Measurements from ENCODE around the gene GCLC. TPM values are rescaled to one million over a fixed set of nuclear protein-coding genes. Genes with fewer than 3 reads are reported as not detected.

The GCLC gene
- total and polyA plus RNA-seq, 8 donors = 9.3 to 176 (median 53.9) TPM

- Histone ChIP-seq H3K27ac (peak overlapping the region in 1 of 5 donors; percentile 15), H3K27me3 (no peaks in the 10 kb centered on the region)
Observed at GRCh38 chr6:53461041-53461656, 83.8 kb downstream of the GCLC start.

DNA sequence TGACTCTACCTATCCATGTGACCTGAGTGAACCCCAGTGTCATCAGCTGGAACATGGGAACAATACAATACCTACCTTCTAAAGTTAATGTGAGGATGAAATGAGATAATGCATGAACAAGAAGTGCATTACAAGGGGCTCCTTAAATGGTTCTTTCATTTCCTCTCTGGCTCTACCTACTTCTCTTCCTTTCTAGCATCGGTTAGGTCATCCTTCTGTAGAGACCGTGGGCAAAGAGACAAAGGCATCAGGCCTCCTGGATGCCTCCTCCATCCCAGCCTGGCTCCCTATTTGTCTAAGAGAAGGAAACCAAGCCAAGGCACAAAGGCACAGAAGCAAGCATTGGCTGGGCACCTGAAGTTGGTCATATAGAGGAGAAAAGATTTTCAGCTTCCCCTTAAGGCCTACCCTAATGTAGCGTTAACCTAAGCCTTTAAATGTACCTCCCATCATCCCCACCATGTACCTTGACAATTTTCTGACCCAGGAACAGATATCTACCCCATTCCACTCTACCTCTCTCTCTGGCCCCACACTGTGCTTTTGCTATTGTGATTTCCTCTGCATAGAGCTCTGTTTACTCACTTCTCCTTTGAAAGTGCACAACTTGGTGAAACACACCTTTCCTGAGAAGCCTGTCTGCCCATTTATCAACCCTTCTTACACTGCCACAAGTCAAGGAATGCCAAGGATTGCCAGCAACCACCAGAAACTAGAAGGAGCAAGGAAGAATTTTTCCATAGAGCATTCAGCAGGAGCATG, 86.6 kb downstream of the GCLC start:
- H3K27me3 ChIP-seq = no peaks in the 10 kb centered on the region
- H3K27ac ChIP-seq = no peak overlapping the region
- TF ChIP-seq, protein P1, sequence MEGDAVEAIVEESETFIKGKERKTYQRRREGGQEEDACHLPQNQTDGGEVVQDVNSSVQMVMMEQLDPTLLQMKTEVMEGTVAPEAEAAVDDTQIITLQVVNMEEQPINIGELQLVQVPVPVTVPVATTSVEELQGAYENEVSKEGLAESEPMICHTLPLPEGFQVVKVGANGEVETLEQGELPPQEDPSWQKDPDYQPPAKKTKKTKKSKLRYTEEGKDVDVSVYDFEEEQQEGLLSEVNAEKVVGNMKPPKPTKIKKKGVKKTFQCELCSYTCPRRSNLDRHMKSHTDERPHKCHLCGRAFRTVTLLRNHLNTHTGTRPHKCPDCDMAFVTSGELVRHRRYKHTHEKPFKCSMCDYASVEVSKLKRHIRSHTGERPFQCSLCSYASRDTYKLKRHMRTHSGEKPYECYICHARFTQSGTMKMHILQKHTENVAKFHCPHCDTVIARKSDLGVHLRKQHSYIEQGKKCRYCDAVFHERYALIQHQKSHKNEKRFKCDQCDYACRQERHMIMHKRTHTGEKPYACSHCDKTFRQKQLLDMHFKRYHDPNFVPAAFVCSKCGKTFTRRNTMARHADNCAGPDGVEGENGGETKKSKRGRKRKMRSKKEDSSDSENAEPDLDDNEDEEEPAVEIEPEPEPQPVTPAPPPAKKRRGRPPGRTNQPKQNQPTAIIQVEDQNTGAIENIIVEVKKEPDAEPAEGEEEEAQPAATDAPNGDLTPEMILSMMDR (IDR thresholded peaks at IDR 0.05) = no peak
- TF ChIP-seq POLR2AphosphoS5 (IDR thresholded peaks at IDR 0.05) (no peak), POLR2A (IDR thresholded peaks at IDR 0.05) (no peak), EP300 (IDR thresholded peaks at IDR 0.05) (no peak)
- no peak for DNase-seq
- H3K4me3 ChIP-seq = no peak overlapping the region
- H3K9me3 ChIP-seq = peaks cover 0 to 5% (median 0%) of the 10 kb centered on the region in 4 donors
- 70 to 90% (median 82%) methylated on average over 3 of the region's 3 CpGs for WGBS, 5 donors
- H3K36me3 ChIP-seq = no peaks in the 10 kb centered on the region
- intact Hi-C loops (cut with DNase I; ENCODE audit: low total_unique reads) = no loop called here
- H3K4me1 ChIP-seq = no peaks in the 10 kb centered on the region

More at GRCh38 chr6:53461041-53461656, 83.8 kb downstream of the GCLC start:
- no peak for DNase-seq
- no peak for TF ChIP-seq EP300 (IDR thresholded peaks at IDR 0.05)
- TF ChIP-seq, protein P1 (IDR thresholded peaks at IDR 0.05) = no peak
- no peak for TF ChIP-seq POLR2A (IDR thresholded peaks at IDR 0.05)
- no peak for TF ChIP-seq POLR2AphosphoS5 (IDR thresholded peaks at IDR 0.05)
- H3K9me3 ChIP-seq = no peaks in the 10 kb centered on the region
- no peaks in the 10 kb centered on the region for H3K4me1 ChIP-seq
- intact Hi-C loops (cut with DNase I; ENCODE audit: low total_unique reads) = no loop called here
- H3K36me3 ChIP-seq = no peaks in the 10 kb centered on the region
- H3K4me3 ChIP-seq = no peak overlapping the region
- 30 to 53% (median 50%) methylated on average over 1 of the region's 1 CpG for WGBS, 5 donors

GRCh38 chr6:53456809-53457208, 88.1 kb downstream of the GCLC start:
- no peaks in the 10 kb centered on the region for H3K4me1 ChIP-seq
- 59 to 81% (median 63%) methylated on average over 1 of the region's 1 CpG for WGBS, 5 donors
- peaks cover 0 to 5% (median 0%) of the 10 kb centered on the region in 4 donors for H3K9me3 ChIP-seq
- no peaks in the 10 kb centered on the region for H3K27me3 ChIP-seq
- H3K36me3 ChIP-seq = no peaks in the 10 kb centered on the region
- H3K27ac ChIP-seq = no peak overlapping the region
- TF ChIP-seq POLR2AphosphoS5 (IDR thresholded peaks at IDR 0.05) = no peak
- no peak for TF ChIP-seq EP300 (IDR thresholded peaks at IDR 0.05)
- TF ChIP-seq, protein P1 (IDR thresholded peaks at IDR 0.05) = no peak
- no peak overlapping the region for H3K4me3 ChIP-seq
- intact Hi-C loops (cut with DNase I; ENCODE audit: low total_unique reads) = no loop called here
- DNase-seq = no peak

- no peak for DNase-seq
- H3K36me3 ChIP-seq = no peaks in the 10 kb centered on the region
- H3K27ac ChIP-seq = no peak overlapping the region
- no peak overlapping the region for H3K4me3 ChIP-seq
- H3K4me1 ChIP-seq = no peaks in the 10 kb centered on the region
- H3K9me3 ChIP-seq = peaks cover 0 to 5% (median 0%) of the 10 kb centered on the region in 4 donors
- TF ChIP-seq, protein P1 (IDR thresholded peaks at IDR 0.05) = no peak
- TF ChIP-seq EP300 (IDR thresholded peaks at IDR 0.05) (no peak), POLR2A (IDR thresholded peaks at IDR 0.05) (no peak), POLR2AphosphoS5 (IDR thresholded peaks at IDR 0.05) (no peak)
- H3K27me3 ChIP-seq = no peaks in the 10 kb centered on the region
- WGBS, 5 donors = 96 to 100% (median 97%) methylated on average over 1 of the region's 1 CpG
- intact Hi-C loops (cut with DNase I; ENCODE audit: low total_unique reads) = no loop called here
Observed at GRCh38 chr6:53455678-53456077, 89.2 kb downstream of the GCLC start.

Measured in stomach (tissue), 9 donors.